Neural crest cell (in vitro differentiated cells): ENCODE data around the gene SIPA1. TPM values are rescaled to one million over a fixed set of nuclear protein-coding genes. Genes with fewer than 3 reads are reported as not detected.
"Not testable (repeated sequence)": the region's sequence is repeated elsewhere in the genome, so short reads cannot be mapped to it uniquely, and the experiment has no call there.

ENCODE experiments used
- DNase-seq: peaks from one replicate; pipeline ENCODE4 v3.0.0; 2021; ENCODE audit warnings: low read depth, mixed read lengths, low spot score
- H3K27ac Mint-ChIP-seq: one replicate; pipeline ENCODE4 v1.8.0; 2021; ENCODE audit warnings: mild to moderate bottlenecking, mixed read lengths; ENCODE audit not compliant: unreplicated experiment
- H3K27me3 Mint-ChIP-seq: 2 replicates; pipeline ENCODE4 v1.8.0; 2021; ENCODE audit warnings: low read depth, mild to moderate bottlenecking, mixed read lengths
- H3K36me3 Mint-ChIP-seq: 2 replicates; pipeline ENCODE4 v1.8.0; 2021; ENCODE audit warnings: low read depth, mild to moderate bottlenecking, mixed read lengths
- H3K4me1 Mint-ChIP-seq: 2 replicates; pipeline ENCODE4 v1.8.0; 2021; ENCODE audit warnings: mixed read lengths
- H3K4me3 Mint-ChIP-seq: one replicate; pipeline ENCODE4 v1.8.0; 2021; ENCODE audit warnings: mild to moderate bottlenecking, mixed read lengths
- H3K9me3 Mint-ChIP-seq: 2 replicates; pipeline ENCODE4 v1.8.0; 2021; ENCODE audit warnings: mixed read lengths
- CTCF ChIP-seq: fragments of 200-600 bp; sonication (generic); conservative IDR thresholded peaks from 2 replicates; pipeline ENCODE4 v1.5.0; 2021; ENCODE audit warnings: antibody characterized with exemption, mild to moderate bottlenecking
- total RNA-seq: library from RNA; stranded (reverse); gene quantifications from 2 replicates; pipeline ENCODE4 v1.2.1, GENCODE V29; 2021

The SIPA1 gene
- total RNA-seq, 1 donor from 2014 or later = 17.5 TPM

- H3K36me3 Mint-ChIP-seq = no peaks in the 10 kb centered on the region
- no peaks in the 10 kb centered on the region for H3K9me3 Mint-ChIP-seq
- no peak overlapping the region for H3K27ac Mint-ChIP-seq
- no peak for TF ChIP-seq CTCF
- DNase-seq = no peak
- no peaks in the 10 kb centered on the region for H3K27me3 Mint-ChIP-seq
- peaks cover 21% of the 10 kb centered on the region for H3K4me1 Mint-ChIP-seq
- H3K4me3 Mint-ChIP-seq = no peak overlapping the region
These were observed 2.8 kb upstream of the SIPA1 start for GRCh38 chr11:65634905-65635731.

GRCh38 chr11:65636108-65637031, 1.5 kb upstream of the SIPA1 start:
- H3K4me1 Mint-ChIP-seq = peaks cover 21% of the 10 kb centered on the region
- no peak overlapping the region for H3K27ac Mint-ChIP-seq
- peak overlapping the region; percentile 72 for H3K4me3 Mint-ChIP-seq
- no peaks in the 10 kb centered on the region for H3K27me3 Mint-ChIP-seq
- DNase-seq = no peak
- no peak for TF ChIP-seq CTCF
- no peaks in the 10 kb centered on the region for H3K36me3 Mint-ChIP-seq
- no peaks in the 10 kb centered on the region for H3K9me3 Mint-ChIP-seq

GRCh38 chr11:65637032-65637557, 806 bp upstream of the SIPA1 start:
- no peak overlapping the region for H3K27ac Mint-ChIP-seq
- H3K4me3 Mint-ChIP-seq = peak overlapping the region; percentile 75
- no peaks in the 10 kb centered on the region for H3K27me3 Mint-ChIP-seq
- no peak for DNase-seq
- peaks cover 24% of the 10 kb centered on the region for H3K4me1 Mint-ChIP-seq
- no peaks in the 10 kb centered on the region for H3K9me3 Mint-ChIP-seq
- TF ChIP-seq CTCF = no peak
- H3K36me3 Mint-ChIP-seq = no peaks in the 10 kb centered on the region

- H3K27me3 Mint-ChIP-seq, H3K36me3 Mint-ChIP-seq, H3K9me3 Mint-ChIP-seq, H3K27ac Mint-ChIP-seq, DNase-seq: not testable (repeated sequence)
- H3K4me3 Mint-ChIP-seq = peak overlapping the region; percentile 81
- H3K4me1 Mint-ChIP-seq = peaks cover 28% of the 10 kb centered on the region
These were observed 1.3 kb downstream of the SIPA1 start for GRCh38 chr11:65639228-65639597.

GRCh38 chr11:65639623-65640482, 2.0 kb downstream of the SIPA1 start:
- H3K4me3 Mint-ChIP-seq = peak overlapping the region; percentile 23
- no peak for TF ChIP-seq CTCF
- H3K27me3 Mint-ChIP-seq = no peaks in the 10 kb centered on the region
- no peak overlapping the region for H3K27ac Mint-ChIP-seq
- no peak for DNase-seq
- peaks cover 28% of the 10 kb centered on the region for H3K4me1 Mint-ChIP-seq
- H3K36me3 Mint-ChIP-seq = no peaks in the 10 kb centered on the region
- no peaks in the 10 kb centered on the region for H3K9me3 Mint-ChIP-seq
